ENCODE data around the gene SLC5A10.
A peak's percentile ranks its signal among the peaks of the same experiment; 100 is the strongest.

Gene SLC5A10

GRCh38 chr17:18959071-18959844, 7.3 kb downstream of the SLC5A10 start:
- Histone ChIP-seq H3K36me3 (ENCODE audit: control insufficient read depth in 4 of 4, insufficient read depth in 4 of 4, low read length in 3 of 4) (no peaks in the 10 kb centered on the region), H3K9me3 (ENCODE audit: control extremely low read depth in 1 of 5, control insufficient read depth in 4 of 5, insufficient read depth in 2 of 5, low read depth in 1 of 5, low read length in 4 of 5) (no peaks in the 10 kb centered on the region), H3K4me1 (ENCODE audit: control extremely low read depth in 1 of 4, control insufficient read depth in 4 of 4, insufficient read depth in 4 of 4, low read length in 3 of 4) (peaks cover 0 to 15% (median 5%) of the 10 kb centered on the region in 4 experiments), H3K4me3 (ENCODE audit: control insufficient read depth in 1 of 7, extremely low read depth in 1 of 7, insufficient read depth in 4 of 7, low read depth in 2 of 7, low read length in 6 of 7) (no peak overlapping the region), H3K27ac (ENCODE audit: insufficient read depth in 1 of 2, low read depth in 1 of 2, low read length in 2 of 2, poor library complexity in 1 of 2, severe bottlenecking in 2 of 2) (no peak overlapping the region), H3K27me3 (replicated peaks in 2 of 5; ENCODE audit: control insufficient read depth in 4 of 5, insufficient read depth in 5 of 5, low read length in 4 of 5) (no peaks in the 10 kb centered on the region)
- CTCF ChIA-PET: interaction anchor here (0.9 to 3.4 kb wide), 6 partner anchors 10 to 64 kb away, joined by 3 to 28 read pairs (median 4); partner anchors contain the start of gene FAM83G
- POLR2A ChIA-PET: no interaction called here
- 92% methylated on average over 11 of the region's 22 CpGs for WGBS (ENCODE audit: insufficient coverage)
- no peak for DNase-seq

- WGBS (ENCODE audit: insufficient coverage): 100% methylated on average over 5 of the region's 5 CpGs
- CTCF ChIA-PET: interaction anchor here (1.1 to 3.4 kb wide), 8 partner anchors 11 to 63 kb away, joined by 3 to 28 read pairs (median 7); no protein-coding TSS in a partner anchor
Observed at GRCh38 chr17:18959845-18960240, 7.9 kb downstream of the SLC5A10 start.

DNA sequence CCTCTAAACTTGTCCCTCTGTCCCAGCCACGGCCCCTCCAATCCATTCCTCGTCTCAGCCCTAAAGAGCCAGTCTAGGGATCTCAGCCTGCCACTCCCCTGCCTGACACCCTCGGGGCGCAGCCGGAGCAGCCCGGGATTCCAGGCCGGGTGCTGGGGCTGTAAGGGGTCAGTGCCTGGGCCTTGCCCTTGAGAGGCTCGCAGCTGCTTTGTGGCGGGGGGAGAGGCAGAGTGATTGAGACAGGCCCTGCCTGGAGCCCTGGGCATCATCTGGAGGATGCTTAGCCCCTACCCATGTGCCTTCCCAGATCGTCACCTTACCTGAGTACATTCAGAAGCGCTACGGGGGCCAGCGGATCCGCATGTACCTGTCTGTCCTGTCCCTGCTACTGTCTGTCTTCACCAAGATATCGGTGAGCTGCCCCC, 8.3 kb downstream of the SLC5A10 start:
- WGBS (ENCODE audit: insufficient coverage): 95% methylated on average over 14 of the region's 15 CpGs
- H3K27me3 ChIP-seq (replicated peaks in 2 of 5; ENCODE audit: control insufficient read depth in 4 of 5, insufficient read depth in 5 of 5, low read length in 4 of 5): no peaks in the 10 kb centered on the region
- DNase-seq: no peak
- H3K4me1 ChIP-seq (ENCODE audit: control extremely low read depth in 1 of 4, control insufficient read depth in 4 of 4, insufficient read depth in 4 of 4, low read length in 3 of 4): peaks cover 0 to 22% (median 9%) of the 10 kb centered on the region in 4 experiments
- POLR2A ChIA-PET: interaction anchor here (1.1 kb wide), 1 partner anchor 16 kb away, joined by 3 read pairs; no protein-coding TSS in a partner anchor
- H3K4me3 ChIP-seq (ENCODE audit: control insufficient read depth in 1 of 7, extremely low read depth in 1 of 7, insufficient read depth in 4 of 7, low read depth in 2 of 7, low read length in 6 of 7): no peak overlapping the region
- no peaks in the 10 kb centered on the region for H3K36me3 ChIP-seq (ENCODE audit: control insufficient read depth in 4 of 4, insufficient read depth in 4 of 4, low read length in 3 of 4)
- no peaks in the 10 kb centered on the region for H3K9me3 ChIP-seq (ENCODE audit: control extremely low read depth in 1 of 5, control insufficient read depth in 4 of 5, insufficient read depth in 2 of 5, low read depth in 1 of 5, low read length in 4 of 5)
- no peak overlapping the region for H3K27ac ChIP-seq (ENCODE audit: insufficient read depth in 1 of 2, low read depth in 1 of 2, low read length in 2 of 2, poor library complexity in 1 of 2, severe bottlenecking in 2 of 2)
- CTCF ChIA-PET: interaction anchor here (1.0 to 4.2 kb wide), 11 partner anchors 10 to 65 kb away, joined by 3 to 29 read pairs (median 8); no protein-coding TSS in a partner anchor

More at GRCh38 chr17:18959845-18960240, 7.9 kb downstream of the SLC5A10 start:
- DNase-seq: no peak
- H3K4me3 ChIP-seq (ENCODE audit: control insufficient read depth in 1 of 7, extremely low read depth in 1 of 7, insufficient read depth in 4 of 7, low read depth in 2 of 7, low read length in 6 of 7): no peak overlapping the region
- no peaks in the 10 kb centered on the region for H3K9me3 ChIP-seq (ENCODE audit: control extremely low read depth in 1 of 5, control insufficient read depth in 4 of 5, insufficient read depth in 2 of 5, low read depth in 1 of 5, low read length in 4 of 5)
- peaks cover 0 to 18% (median 5%) of the 10 kb centered on the region in 4 experiments for H3K4me1 ChIP-seq (ENCODE audit: control extremely low read depth in 1 of 4, control insufficient read depth in 4 of 4, insufficient read depth in 4 of 4, low read length in 3 of 4)
- H3K36me3 ChIP-seq (ENCODE audit: control insufficient read depth in 4 of 4, insufficient read depth in 4 of 4, low read length in 3 of 4): no peaks in the 10 kb centered on the region
- H3K27ac ChIP-seq (ENCODE audit: insufficient read depth in 1 of 2, low read depth in 1 of 2, low read length in 2 of 2, poor library complexity in 1 of 2, severe bottlenecking in 2 of 2): no peak overlapping the region
- POLR2A ChIA-PET: no interaction called here
- no peaks in the 10 kb centered on the region for H3K27me3 ChIP-seq (replicated peaks in 2 of 5; ENCODE audit: control insufficient read depth in 4 of 5, insufficient read depth in 5 of 5, low read length in 4 of 5)

GRCh38 chr17:18960803-18961511, 9.0 kb downstream of the SLC5A10 start:
- H3K4me1 ChIP-seq (ENCODE audit: control extremely low read depth in 1 of 4, control insufficient read depth in 4 of 4, insufficient read depth in 4 of 4, low read length in 3 of 4): peaks cover 0 to 24% (median 16%) of the 10 kb centered on the region in 4 experiments
- POLR2A ChIA-PET: interaction anchor here (1.1 kb wide), 1 partner anchor 15 kb away, joined by 3 read pairs; no protein-coding TSS in a partner anchor
- CTCF ChIA-PET: interaction anchor here (0.8 to 4.2 kb wide), 21 partner anchors 8 to 259 kb away, joined by 3 to 29 read pairs (median 5); partner anchors contain the start of genes FAM83G and SLC5A10
- no peak overlapping the region for H3K4me3 ChIP-seq (ENCODE audit: control insufficient read depth in 1 of 7, extremely low read depth in 1 of 7, insufficient read depth in 4 of 7, low read depth in 2 of 7, low read length in 6 of 7)
- H3K27me3 ChIP-seq (replicated peaks in 2 of 5; ENCODE audit: control insufficient read depth in 4 of 5, insufficient read depth in 5 of 5, low read length in 4 of 5): no peaks in the 10 kb centered on the region
- DNase-seq: peak; percentile 49 to 64 (median 49)
- H3K36me3 ChIP-seq (ENCODE audit: control insufficient read depth in 4 of 4, insufficient read depth in 4 of 4, low read length in 3 of 4): no peaks in the 10 kb centered on the region
- H3K27ac ChIP-seq (ENCODE audit: insufficient read depth in 1 of 2, low read depth in 1 of 2, low read length in 2 of 2, poor library complexity in 1 of 2, severe bottlenecking in 2 of 2): no peak overlapping the region
- 32% methylated on average over 14 of the region's 17 CpGs for WGBS (ENCODE audit: insufficient coverage)
- no peaks in the 10 kb centered on the region for H3K9me3 ChIP-seq (ENCODE audit: control extremely low read depth in 1 of 5, control insufficient read depth in 4 of 5, insufficient read depth in 2 of 5, low read depth in 1 of 5, low read length in 4 of 5)

DNA sequence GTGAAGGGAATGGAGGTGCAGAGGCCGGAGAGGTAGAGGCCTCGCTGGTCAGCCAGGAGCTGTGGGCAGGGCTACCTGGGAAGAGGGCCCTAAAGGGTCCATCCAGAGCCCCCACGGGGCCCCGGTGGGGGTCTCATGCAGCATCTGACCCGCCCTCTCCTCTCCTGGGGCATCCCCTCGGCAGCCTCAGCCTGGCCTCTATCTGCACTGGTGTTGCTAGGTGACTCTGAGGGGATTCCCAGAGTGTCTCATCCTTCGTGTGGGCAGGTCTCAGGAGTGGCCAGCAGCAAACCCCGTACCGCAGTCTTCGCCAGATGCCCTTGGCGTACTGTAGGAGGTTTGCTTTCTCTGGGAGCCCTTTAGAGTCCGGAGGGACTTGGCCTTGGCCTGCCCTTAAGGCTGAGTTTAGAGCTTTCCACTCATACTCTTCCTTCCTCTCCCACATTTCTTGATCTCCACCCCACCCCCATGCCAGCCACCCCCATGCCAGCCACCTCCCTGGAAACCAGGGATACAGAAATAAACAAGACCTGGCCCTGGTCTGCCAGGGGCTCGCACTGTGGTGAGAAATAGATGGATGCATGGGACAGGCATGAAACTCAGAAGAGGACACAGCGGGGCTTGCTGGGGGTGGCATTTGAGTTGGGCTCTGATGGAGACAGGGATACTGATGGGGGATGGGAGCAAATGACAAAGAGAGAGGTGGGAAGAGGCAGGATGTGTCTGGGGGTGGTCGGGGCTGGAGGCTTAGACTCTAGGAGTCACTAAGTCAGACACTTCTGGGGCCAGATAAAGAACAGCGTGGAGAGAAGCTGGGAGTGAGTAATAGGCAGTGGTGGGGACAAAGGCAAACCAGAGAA, 9.9 kb downstream of the SLC5A10 start:
- WGBS (ENCODE audit: insufficient coverage): 96% methylated on average over 8 of the region's 16 CpGs
- POLR2A ChIA-PET: no interaction called here
- peak in 1 of 3 donors; percentile 25 for DNase-seq

DNA sequence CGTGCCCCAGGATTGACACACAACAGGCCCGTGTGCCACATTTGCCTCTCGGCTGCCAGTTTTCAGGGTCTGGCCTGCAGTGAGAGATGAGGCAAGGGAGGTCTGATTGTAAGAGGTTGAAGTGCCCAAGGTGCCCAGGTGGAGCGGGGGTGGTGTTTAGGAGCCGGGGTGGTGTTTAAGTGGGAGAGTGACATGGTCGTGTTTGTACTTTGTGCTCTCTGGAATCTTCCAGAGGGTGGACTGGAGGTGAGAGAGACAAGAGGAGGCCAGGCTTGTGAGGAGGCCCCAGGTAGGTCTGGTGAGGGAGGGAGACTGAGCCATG, 10.5 kb downstream of the SLC5A10 start:
- ChIA-PET POLR2A (no interaction called here), CTCF (interaction anchor here (1.8 to 4.2 kb wide), 4 partner anchors 32 to 67 kb away, joined by 5 to 29 read pairs (median 12); no protein-coding TSS in a partner anchor)

More for the DNA sequence above, 9.9 kb downstream of the SLC5A10 start:
- Histone ChIP-seq H3K4me3 (ENCODE audit: control insufficient read depth in 1 of 7, extremely low read depth in 1 of 7, insufficient read depth in 4 of 7, low read depth in 2 of 7, low read length in 6 of 7) (no peak overlapping the region), H3K9me3 (ENCODE audit: control extremely low read depth in 1 of 5, control insufficient read depth in 4 of 5, insufficient read depth in 2 of 5, low read depth in 1 of 5, low read length in 4 of 5) (no peaks in the 10 kb centered on the region), H3K36me3 (ENCODE audit: control insufficient read depth in 4 of 4, insufficient read depth in 4 of 4, low read length in 3 of 4) (no peaks in the 10 kb centered on the region), H3K27me3 (replicated peaks in 2 of 5; ENCODE audit: control insufficient read depth in 4 of 5, insufficient read depth in 5 of 5, low read length in 4 of 5) (no peaks in the 10 kb centered on the region), H3K27ac (ENCODE audit: insufficient read depth in 1 of 2, low read depth in 1 of 2, low read length in 2 of 2, poor library complexity in 1 of 2, severe bottlenecking in 2 of 2) (no peak overlapping the region), H3K4me1 (ENCODE audit: control extremely low read depth in 1 of 4, control insufficient read depth in 4 of 4, insufficient read depth in 4 of 4, low read length in 3 of 4) (peaks cover 0 to 31% (median 24%) of the 10 kb centered on the region in 4 experiments)
- CTCF ChIA-PET: interaction anchor here (0.8 to 4.2 kb wide), 19 partner anchors 8 to 260 kb away, joined by 3 to 29 read pairs (median 6); partner anchors contain the start of genes FAM83G and SLC5A10

More for the DNA sequence above, 10.5 kb downstream of the SLC5A10 start:
- H3K36me3 ChIP-seq (ENCODE audit: control insufficient read depth in 4 of 4, insufficient read depth in 4 of 4, low read length in 3 of 4): no peaks in the 10 kb centered on the region
- H3K27ac ChIP-seq (ENCODE audit: insufficient read depth in 1 of 2, low read depth in 1 of 2, low read length in 2 of 2, poor library complexity in 1 of 2, severe bottlenecking in 2 of 2): no peak overlapping the region
- H3K4me1 ChIP-seq (ENCODE audit: control extremely low read depth in 1 of 4, control insufficient read depth in 4 of 4, insufficient read depth in 4 of 4, low read length in 3 of 4): peaks cover 0 to 37% (median 29%) of the 10 kb centered on the region in 4 experiments
- no peaks in the 10 kb centered on the region for H3K9me3 ChIP-seq (ENCODE audit: control extremely low read depth in 1 of 5, control insufficient read depth in 4 of 5, insufficient read depth in 2 of 5, low read depth in 1 of 5, low read length in 4 of 5)
- no peak for DNase-seq
- no peak overlapping the region for H3K4me3 ChIP-seq (ENCODE audit: control insufficient read depth in 1 of 7, extremely low read depth in 1 of 7, insufficient read depth in 4 of 7, low read depth in 2 of 7, low read length in 6 of 7)
- H3K27me3 ChIP-seq (replicated peaks in 2 of 5; ENCODE audit: control insufficient read depth in 4 of 5, insufficient read depth in 5 of 5, low read length in 4 of 5): no peaks in the 10 kb centered on the region
- 100% methylated on average over 6 of the region's 6 CpGs for WGBS (ENCODE audit: insufficient coverage)

Data from common myeloid progenitor, CD34-positive (primary cell).